Retinal pigment epithelial cell (primary cell): ENCODE results near the gene CDH26.

Experiments
- DNase-seq: peaks from one replicate; pipeline ENCODE4 v3.0.0-alpha.2; 2010; ENCODE audit warnings: low read depth
- H3K4me3 ChIP-seq: 2 replicates; pipeline ENCODE4 v1.5.1; 2011; ENCODE audit warnings: mild to moderate bottlenecking, low read length, control low read depth, moderate library complexity
- CTCF ChIP-seq: conservative IDR thresholded peaks from 2 replicates; pipeline ENCODE4 v1.5.1; 2011; ENCODE audit warnings: low read depth, low read length, control low read depth, inconsistent platforms

CDH26 gene

DNA sequence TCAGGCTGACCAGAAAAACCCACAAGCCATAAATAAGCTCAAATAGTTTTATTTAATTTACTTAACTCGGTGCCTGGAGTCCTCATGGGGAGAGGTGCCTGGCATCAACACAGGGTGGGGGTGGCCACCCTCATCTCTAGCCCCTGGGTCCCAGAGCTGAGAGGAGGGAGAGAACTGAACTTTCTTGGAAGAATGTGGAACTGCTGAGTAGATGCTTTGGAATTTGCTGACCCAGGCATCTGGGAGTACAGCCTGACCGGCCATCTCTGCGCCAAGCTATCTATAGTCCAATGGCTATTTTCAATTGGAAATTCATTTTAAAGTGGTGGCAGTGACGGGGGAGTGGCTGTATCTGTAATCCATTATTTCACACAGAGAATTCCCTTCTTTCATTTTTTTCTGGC, 104.8 kb downstream of the CDH26 start:
- peak; percentile 74 for DNase-seq
- H3K4me3 ChIP-seq: peak overlapping the region; percentile 10
- peak; percentile 0 for TF ChIP-seq CTCF

GRCh38 chr20:60063739-60064380, 105.6 kb downstream of the CDH26 start:
- H3K4me3 ChIP-seq: no peak overlapping the region
- no peak for TF ChIP-seq CTCF
- no peak for DNase-seq
